GM21576 (cell line): Measurements from ENCODE around the gene PSMD13.

Experiments used
- ATAC-seq: cut with Tn5 transposase; IDR thresholded peaks from one replicate; pipeline ENCODE4 v1.9.1; 2021; ENCODE audit warnings: mild to moderate bottlenecking, moderate library complexity; ENCODE audit not compliant: unreplicated experiment

The PSMD13 gene

GRCh38 chr11:270451-271318, 33.9 kb downstream of the PSMD13 start:
- no peak for ATAC-seq

GRCh38 chr11:271319-271715, 34.5 kb downstream of the PSMD13 start:
- no peak for ATAC-seq

GRCh38 chr11:272195-272930, 35.6 kb downstream of the PSMD13 start:
- no peak for ATAC-seq

- ATAC-seq: no peak
Observed at GRCh38 chr11:272931-273198, 36.1 kb downstream of the PSMD13 start.

GRCh38 chr11:276219-276618, 39.4 kb downstream of the PSMD13 start:
- ATAC-seq: no peak

- ATAC-seq: no peak
Observed at GRCh38 chr11:278001-278951, 41.5 kb downstream of the PSMD13 start, which contains the start of gene NLRP6. Gene NLRP6, plus strand, starts transcription at chr11:278407. Its CDS starts 163 bp downstream, at chr11:278570.

GRCh38 chr11:279040-279965, 42.5 kb downstream of the PSMD13 start:
- ATAC-seq: no peak

- ATAC-seq: no peak
Observed at GRCh38 chr11:279966-280705, 43.4 kb downstream of the PSMD13 start.

GRCh38 chr11:280706-281485, 44.1 kb downstream of the PSMD13 start:
- no peak for ATAC-seq

GRCh38 chr11:281486-282161, 44.8 kb downstream of the PSMD13 start:
- ATAC-seq: no peak

GRCh38 chr11:282171-282570, 45.4 kb downstream of the PSMD13 start:
- ATAC-seq: no peak

GRCh38 chr11:282630-283360, 46.0 kb downstream of the PSMD13 start:
- ATAC-seq: no peak

- ATAC-seq: no peak
Observed at GRCh38 chr11:283405-284104, 46.8 kb downstream of the PSMD13 start.

- ATAC-seq: no peak
Observed at GRCh38 chr11:284105-285020, 47.6 kb downstream of the PSMD13 start.

- no peak for ATAC-seq
Observed at GRCh38 chr11:285021-285893, 48.5 kb downstream of the PSMD13 start.
